Stimulated activated CD4-positive, alpha-beta T cell treated with anti-CD3 and anti-CD28 coated beads, Interleukin-1b, Interleukin-23, amount 100 ng/mL, for 4 hours (primary cell): ENCODE data around the gene GNGT2.

Experiments
- DNase-seq, 2 donors: peaks; one replicate each; pipeline ENCODE4 v3.0.0-alpha.2; 2020; ENCODE audit warnings: low read depth in 2 of 2

GNGT2 gene

GRCh38 chr17:49210158-49211029 lies at the start of gene GNGT2, which contains the start of gene ABI3:
TSS of gene GNGT2 (minus strand) at chr17:49210574. CDS start at chr17:49207422, 3,152 bp downstream.
TSS of gene ABI3 (plus strand) at chr17:49210707. CDS start at chr17:49210725, 18 bp downstream.
- peak; percentile 47 to 51 for DNase-seq

DNA sequence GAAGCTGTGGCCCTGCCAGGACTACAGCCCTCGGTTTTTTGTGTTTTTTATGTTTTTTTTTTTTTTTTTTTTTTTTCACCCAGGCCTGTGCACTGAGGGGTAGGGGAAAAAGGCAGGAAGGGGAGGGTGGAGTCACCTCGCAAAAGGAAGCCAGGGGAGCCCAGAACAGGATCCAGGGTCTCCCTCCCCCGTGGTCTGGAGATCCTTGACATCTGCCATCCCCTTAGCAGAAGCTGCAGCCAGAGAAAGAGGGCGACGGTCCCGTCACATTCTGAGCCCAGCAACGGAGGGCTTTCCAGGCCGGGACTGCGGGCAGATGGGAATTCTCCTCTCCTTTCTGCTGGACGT lies 49.3 kb upstream of the GNGT2 start:
- DNase-seq: no peak

GRCh38 chr17:49258394-49258793 lies 48.0 kb upstream of the GNGT2 start:
- DNase-seq: no peak

GRCh38 chr17:49255125-49255524 lies 44.8 kb upstream of the GNGT2 start:
- DNase-seq: no peak

- DNase-seq: no peak
These were observed 43.7 kb upstream of the GNGT2 start for GRCh38 chr17:49254066-49254465.

GRCh38 chr17:49252148-49252695 lies 41.8 kb upstream of the GNGT2 start:
- DNase-seq: no peak

DNA sequence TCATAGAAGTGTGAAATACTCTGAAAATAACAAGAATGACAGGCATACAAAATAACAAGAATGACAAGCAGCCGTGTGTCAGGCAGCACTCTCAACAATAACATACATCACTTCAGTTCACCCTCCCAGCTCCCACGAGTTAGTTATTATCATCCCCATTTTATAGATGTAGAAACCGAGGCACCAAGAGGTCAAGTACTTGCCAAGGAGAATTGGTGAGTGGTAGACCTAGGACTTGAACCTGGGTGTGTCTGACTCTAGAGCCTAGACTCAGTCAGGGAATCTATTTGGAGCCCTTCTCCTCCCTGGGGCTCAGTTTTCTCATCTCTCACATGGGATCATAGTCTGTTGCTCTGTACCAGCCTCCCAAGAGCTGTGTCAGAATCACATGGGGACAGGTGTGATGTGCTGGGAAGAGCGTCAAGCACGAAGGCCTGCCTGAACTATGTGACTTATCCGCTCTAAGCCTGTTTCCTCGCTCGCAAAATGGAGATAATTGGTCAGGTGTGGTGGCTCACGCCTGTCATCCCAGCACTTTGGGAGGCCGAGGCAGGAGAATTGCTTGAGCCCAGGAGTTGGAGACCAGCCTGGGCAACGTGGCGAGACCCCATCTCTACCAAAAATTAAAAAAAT lies 39.6 kb upstream of the GNGT2 start:
- no peak for DNase-seq

DNA sequence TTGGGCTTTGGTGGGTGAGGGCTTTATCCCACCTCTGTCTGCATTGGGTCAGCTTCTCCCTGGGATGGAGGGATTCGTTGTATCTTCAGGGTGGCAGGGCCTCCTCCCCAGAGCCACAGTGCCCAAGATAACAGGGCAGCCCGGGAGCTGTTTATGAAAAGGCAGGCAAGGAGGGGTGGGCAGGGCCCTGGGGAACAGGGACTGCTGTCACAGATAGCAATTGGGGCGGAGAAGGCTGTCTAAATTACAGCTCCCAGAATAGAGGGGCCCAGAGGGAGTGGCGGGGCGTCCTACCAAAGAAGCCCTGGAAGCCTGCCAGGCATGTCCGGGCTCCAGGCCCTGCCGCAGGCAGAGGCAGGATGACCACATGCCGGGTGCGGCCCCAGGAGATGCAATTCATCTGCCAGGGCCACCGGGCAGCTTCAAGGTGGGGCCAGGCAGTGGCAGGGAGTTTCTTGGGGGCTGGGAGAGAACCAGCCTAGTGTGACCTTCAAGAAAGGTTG lies 39.0 kb upstream of the GNGT2 start:
- DNase-seq: no peak

- DNase-seq: no peak
These were observed 37.6 kb upstream of the GNGT2 start for GRCh38 chr17:49247944-49248343.

DNA sequence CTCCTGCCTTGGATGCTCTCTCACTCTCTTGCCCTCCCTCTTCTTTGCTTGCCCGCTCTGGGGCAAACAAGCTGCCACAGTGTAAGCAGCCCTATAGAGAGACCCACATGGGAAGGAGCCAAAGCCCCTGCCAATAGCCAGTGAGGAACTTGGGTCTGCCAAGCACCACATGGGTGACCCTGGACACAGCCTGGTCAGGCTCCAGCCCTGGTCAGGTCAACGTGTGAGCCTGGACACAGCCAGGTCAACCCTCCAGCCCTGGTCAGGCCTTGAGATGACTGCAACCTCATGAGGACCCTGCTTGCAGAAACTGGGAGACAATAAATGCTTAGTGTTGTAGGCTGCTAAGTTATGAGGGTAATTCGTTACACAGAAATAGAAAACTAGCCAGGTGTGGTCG lies 34.5 kb upstream of the GNGT2 start:
- DNase-seq: no peak

- no peak for DNase-seq
These were observed 32.4 kb upstream of the GNGT2 start for GRCh38 chr17:49242813-49243212.

DNA sequence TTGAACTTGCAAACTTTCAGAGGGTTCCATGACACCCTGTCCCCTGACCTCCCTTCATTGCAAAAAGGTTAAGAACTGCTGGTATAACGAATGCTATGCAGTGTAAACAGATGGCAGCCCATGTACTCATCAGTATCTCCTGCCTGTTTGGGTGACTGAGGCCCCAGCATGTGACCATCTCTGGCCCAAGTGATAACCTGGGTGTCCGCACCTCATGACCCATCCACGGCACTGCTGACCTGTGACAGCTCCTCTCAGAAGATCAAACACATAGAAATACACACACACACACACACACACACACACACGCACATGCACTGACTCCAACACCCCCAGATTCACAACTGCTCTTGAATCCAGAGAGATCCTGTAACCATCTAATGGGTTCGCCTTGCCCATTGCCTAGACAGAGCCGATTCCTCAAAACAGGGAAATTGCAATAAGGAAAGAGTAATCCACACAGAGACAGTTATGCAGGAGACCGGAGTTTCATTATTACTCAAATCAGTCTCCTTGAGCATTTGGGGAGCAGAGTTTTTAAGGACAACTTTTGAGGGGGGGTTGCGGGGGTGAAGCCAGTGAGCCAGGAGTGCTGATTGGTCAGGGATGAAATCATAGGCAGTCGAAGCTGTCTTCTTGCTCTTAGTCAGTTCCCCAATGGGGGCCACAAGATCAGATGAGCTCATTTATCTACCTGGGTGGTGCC lies 31.5 kb upstream of the GNGT2 start:
- DNase-seq: no peak

DNA sequence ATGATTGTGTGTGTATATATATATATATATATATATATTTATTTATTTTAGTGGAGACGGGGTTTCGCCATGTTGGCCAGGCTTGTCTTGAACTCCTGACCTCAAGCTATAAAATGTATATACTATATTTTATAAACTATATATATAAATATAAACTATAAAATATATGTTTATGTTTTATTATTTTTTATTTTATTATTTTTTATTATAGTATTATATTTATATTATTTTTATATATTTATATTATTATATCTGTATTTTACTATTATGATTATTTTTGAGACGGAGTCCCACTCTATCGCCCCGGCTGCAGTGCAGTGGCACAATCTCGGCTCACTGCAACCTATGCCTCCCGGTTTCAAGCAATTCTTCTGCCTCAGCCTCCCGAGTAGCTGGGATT lies 30.7 kb upstream of the GNGT2 start:
- no peak for DNase-seq

DNA sequence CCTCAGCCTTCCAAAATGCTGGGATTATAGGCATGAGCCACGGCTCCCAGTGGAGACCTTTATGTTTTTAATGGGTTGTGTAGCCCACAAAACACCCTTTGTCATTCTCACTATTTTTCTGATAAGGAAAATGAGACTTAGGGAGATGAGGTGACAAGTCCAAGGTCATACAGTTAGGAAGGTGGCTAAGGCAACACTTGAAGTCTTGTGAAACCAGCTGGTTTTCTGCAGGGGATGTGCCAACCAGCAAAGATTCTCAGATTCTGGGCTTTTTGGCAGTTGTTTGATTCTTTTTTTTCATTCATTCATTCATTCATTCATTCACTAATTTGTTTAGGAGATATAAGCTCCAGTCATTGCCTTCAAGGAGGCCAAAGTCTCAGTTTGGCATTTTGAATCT lies 30.2 kb upstream of the GNGT2 start:
- DNase-seq: no peak

DNA sequence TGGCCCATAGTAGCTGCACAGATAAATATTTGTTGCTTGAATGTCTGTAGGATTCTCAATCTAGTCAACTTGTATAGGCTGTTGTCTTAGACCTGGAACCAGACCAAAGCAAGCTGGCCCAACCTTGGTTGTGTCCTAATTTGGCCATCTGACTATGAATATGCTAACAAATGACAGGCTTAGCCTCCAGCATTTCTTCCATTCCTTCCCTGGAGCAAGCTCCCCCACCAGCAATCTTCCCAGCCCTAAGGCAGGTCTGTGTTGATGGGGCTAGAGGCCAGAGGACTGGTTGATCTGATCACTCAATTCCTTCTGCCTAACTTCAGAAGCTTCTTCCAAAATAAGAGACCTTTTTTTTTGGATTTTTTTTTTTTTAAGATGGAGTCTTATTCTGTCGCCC lies 29.6 kb upstream of the GNGT2 start:
- DNase-seq: no peak

DNA sequence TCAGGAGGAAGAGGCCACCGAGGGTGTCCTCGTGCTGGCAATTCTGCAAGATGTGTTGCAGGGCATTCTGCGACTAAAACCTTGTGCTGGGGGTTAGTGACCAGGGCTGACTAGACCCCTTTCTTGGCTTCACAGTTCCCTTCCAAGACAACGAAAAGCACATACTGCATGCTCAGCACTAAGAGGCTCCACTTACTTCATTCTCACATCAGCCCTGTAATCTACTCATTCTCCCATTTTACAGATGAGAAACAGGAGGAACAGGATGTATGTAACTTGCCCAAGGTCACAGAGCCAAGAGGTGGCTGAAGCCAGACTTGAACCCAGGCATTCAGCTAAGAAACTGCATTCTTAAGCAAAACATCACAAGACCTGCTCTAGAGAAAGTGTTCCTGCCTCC lies 25.5 kb upstream of the GNGT2 start:
- DNase-seq: no peak

DNA sequence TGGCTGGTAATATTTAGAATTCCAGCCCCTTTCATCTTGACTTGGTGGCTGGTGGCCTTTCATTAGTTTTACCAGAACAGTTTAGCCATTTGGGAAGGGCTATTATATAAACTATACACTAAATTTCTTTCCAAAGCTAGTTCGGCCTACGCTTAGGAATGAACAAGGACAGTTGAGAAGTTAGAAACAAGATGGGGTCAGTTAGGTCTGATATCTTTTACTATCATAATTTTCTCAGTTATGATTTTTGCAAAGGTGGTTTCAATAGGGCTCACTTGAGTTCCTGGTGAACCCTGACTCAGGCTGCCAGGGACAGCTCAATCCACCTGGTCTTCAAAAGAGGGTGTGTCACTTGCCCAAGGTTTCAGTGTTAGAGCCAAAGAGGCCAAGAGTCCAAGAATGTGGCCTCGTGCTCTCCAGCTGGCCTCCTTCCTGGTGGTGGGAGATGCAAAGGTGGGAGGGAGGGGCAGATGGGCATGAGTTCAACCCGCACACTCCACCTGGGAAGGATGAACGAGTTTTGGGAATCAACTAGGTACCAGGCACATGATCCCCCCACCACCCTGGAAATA lies 24.2 kb upstream of the GNGT2 start:
- no peak for DNase-seq

GRCh38 chr17:49231563-49231894 lies 21.2 kb upstream of the GNGT2 start:
- no peak for DNase-seq

DNA sequence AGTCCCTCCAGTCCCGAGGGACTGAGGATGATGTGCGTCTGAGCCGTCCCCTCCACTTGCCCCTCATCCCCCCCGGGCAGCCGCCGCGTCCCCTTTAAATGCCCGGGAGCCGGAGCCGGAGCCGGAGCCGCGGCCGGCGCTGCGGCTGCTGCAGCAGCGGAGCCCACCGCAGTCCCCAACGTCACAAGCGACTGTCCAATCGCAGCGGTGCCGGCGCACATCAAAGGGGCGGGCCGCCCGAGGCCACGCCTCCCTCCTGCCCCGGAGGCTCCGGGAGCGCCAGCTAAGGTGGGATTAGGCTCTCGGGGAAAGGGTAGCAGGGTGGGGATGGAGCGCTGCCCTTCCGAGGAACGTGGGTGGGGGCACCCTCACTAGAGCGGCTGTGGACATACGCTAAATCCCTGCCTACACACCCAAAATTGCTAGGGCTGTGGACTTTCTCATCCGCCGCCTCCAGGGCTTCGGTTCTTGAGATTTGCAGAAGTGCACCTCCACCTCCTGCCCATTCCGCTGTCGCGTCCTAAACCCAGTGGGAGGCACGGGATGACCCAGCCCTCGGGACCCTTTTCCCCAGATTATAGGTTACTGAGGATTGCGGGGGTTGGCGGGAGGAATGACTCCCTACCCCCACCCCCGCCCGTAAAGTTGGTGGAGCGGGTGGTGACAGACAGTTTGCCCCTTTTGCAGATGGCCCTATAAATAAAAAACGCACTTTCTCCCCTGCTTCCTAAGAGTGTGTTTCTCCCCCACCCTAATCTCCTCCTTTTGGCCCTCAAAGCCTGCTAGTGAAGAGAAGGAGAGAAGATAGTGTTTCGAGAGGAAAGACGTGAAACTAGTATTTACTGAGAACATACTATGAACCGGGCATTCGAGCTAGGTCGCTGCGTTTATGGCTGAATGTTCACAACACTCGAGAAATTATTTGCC lies 20.5 kb upstream of the GNGT2 start, which contains the start of gene PHOSPHO1:
PHOSPHO1 (minus strand) TSS at position 152 of the 927 bp plus-strand sequence. CDS start 4,096 bp downstream, outside the sequence.
- DNase-seq: peak; percentile 71 to 81

- no peak for DNase-seq
These were observed 19.6 kb upstream of the GNGT2 start for GRCh38 chr17:49229805-49230600.
